HepG2 (cell line): ENCODE data around the gene FAM181A. TPM values are rescaled to one million over a fixed set of nuclear protein-coding genes. Genes with fewer than 3 reads are reported as not detected.

ENCODE experiments used
- ARNTL ChIP-seq: sonication (generic); formaldehyde crosslinking; IDR thresholded peaks from 2 replicates; pipeline ENCODE4 v1.4.0; 2020; ENCODE audit warnings: mild to moderate bottlenecking, missing genetic modification reagents
- CEBPB ChIP-seq: IDR thresholded peaks from 2 replicates; pipeline ENCODE4 v1.6.1; 2011; ENCODE audit warnings: low read depth, low read length, improper control_type of control experiment, borderline replicate concordance
- FOXP1 ChIP-seq, 2 experiments: fragments of 450-650 bp in 1 of 2; IDR thresholded peaks; 2 replicates each; pipeline ENCODE4 v1.6.1; 2017 to 2018; ENCODE audit warnings: antibody characterized with exemption in 1 of 2
- KDM2A ChIP-seq: sonication (generic); formaldehyde crosslinking; IDR thresholded peaks from 2 replicates; pipeline ENCODE4 v1.4.0; 2020; ENCODE audit warnings: low read depth, missing genetic modification reagents, borderline replicate concordance
- LCORL ChIP-seq, 2 experiments: fragments of 450-650 bp in 1 of 2; sonication (generic) in 1 of 2; formaldehyde crosslinking in 1 of 2; IDR thresholded peaks; 2 replicates each; pipeline versions ENCODE4 v1.5.0 to v1.6.1; 2017 to 2020; ENCODE audit warnings: antibody characterized with exemption in 1 of 2, missing genetic modification reagents in 1 of 2
- MTA3 ChIP-seq: sonication (generic); formaldehyde crosslinking; IDR thresholded peaks from 2 replicates; pipeline ENCODE4 v1.4.0; 2020; ENCODE audit warnings: missing genetic modification reagents
- SETDB1 ChIP-seq: sonication (generic); formaldehyde crosslinking; IDR thresholded peaks from 2 replicates; pipeline ENCODE4 v1.5.1; 2020; ENCODE audit warnings: missing genetic modification reagents, mild to moderate bottlenecking, borderline replicate concordance
- ZNF260 ChIP-seq: sonication (generic); formaldehyde crosslinking; IDR thresholded peaks from 2 replicates; pipeline ENCODE4 v1.4.0; 2020; ENCODE audit warnings: missing genetic modification reagents, low read depth, mild to moderate bottlenecking, borderline replicate concordance
- ZNF329 ChIP-seq: sonication (generic); formaldehyde crosslinking; IDR thresholded peaks from 2 replicates; pipeline ENCODE4 v1.9.0; 2021; ENCODE audit warnings: low read depth, mild to moderate bottlenecking, missing genetic modification reagents
- ZNF724P ChIP-seq: sonication (generic); formaldehyde crosslinking; IDR thresholded peaks from 2 replicates; pipeline ENCODE4 v1.8.0; 2022; ENCODE audit warnings: missing genetic modification reagents, borderline replicate concordance
- polyA plus RNA-seq, 8 experiments: library from polyadenylated mRNA; depleted of rRNA in 3 of 8; stranded (reverse) in 7 of 8; unstranded in 1 of 8; fragments of >200 nt; fragmentation: Illumina TruSeq in 4 of 8; extraction: Trizol in 4 of 8; gene quantifications; 2 replicates each; pipeline versions ENCODE4 v1.2.1 to v1.2.3, GENCODE V29; 2011 to 2016; ENCODE audit warnings: low read depth in 4 of 8, missing spikeins in 1 of 8, mixed read lengths in 1 of 8; ENCODE audit not compliant: insufficient read depth in 1 of 8
- total RNA-seq, 5 experiments: library from RNA; depleted of rRNA; stranded (reverse); fragments of >200 nt; fragmentation: Illumina TruSeq; extraction: Trizol; gene quantifications; 2 replicates each; pipeline ENCODE4 v1.2.3, GENCODE V29; 2016; ENCODE audit warnings: low read depth in 1 of 5
- TF ChIP-seq, protein P1 (sequence below): sonication (generic); formaldehyde crosslinking; IDR thresholded peaks from one replicate; pipeline ENCODE4 v1.5.1; 2020; ENCODE audit warnings: mild to moderate bottlenecking, missing genetic modification reagents; ENCODE audit errors: not compliant biosample characterization
- TF ChIP-seq, protein P2 (sequence below): fragments of 450-650 bp; IDR thresholded peaks from 2 replicates; pipeline ENCODE4 v1.6.1; 2017; ENCODE audit warnings: mild to moderate bottlenecking
- TF ChIP-seq, protein P3 (sequence below): IDR thresholded peaks from 2 replicates; pipeline ENCODE4 v1.6.1; 2016; ENCODE audit warnings: low read depth, control low read depth
- TF ChIP-seq, protein P4 (sequence below): IDR thresholded peaks from 2 replicates; pipeline ENCODE4 v1.6.1; 2016

FAM181A gene
- total and polyA plus RNA-seq, 2 of the 13 experiments (the other 11 are each of a cell fraction or from before 2014, with no cell fraction given): 1.1 to 1.5 TPM

DNA sequence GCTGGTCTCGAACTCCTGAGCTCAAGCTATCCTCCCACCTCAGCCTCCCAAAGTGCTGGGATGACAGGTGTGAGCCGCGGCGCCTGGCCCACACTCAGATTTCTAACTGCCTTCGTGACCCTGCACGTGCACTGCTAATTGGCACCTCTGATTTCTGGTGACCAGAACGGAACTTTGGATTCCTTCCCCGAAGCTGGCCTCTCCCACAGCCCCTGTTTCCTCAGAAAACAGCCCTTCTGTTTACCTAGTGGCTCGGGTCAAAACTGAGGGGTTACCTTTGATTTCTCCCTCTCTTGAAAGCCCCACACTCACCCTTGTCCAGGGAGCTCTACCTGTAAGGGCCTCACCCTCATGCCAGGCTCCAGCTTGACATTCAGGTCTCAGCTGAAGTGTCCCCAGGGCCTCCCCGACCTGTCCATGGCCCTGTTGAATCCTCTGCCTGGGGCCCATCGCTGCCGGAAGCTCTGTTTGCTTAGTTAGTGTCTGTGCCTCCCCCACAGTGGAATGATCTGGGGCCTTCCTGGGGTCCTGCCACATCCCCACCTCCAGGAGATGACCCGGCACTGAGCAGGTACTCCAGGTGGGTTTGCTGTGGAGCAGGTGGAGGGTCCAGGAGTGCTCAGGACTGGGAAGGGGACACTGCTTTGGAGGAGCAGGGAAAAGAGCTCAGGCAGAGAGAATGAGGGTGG lies 24.4 kb upstream of the FAM181A start (continued):
- TF ChIP-seq, protein P1, sequence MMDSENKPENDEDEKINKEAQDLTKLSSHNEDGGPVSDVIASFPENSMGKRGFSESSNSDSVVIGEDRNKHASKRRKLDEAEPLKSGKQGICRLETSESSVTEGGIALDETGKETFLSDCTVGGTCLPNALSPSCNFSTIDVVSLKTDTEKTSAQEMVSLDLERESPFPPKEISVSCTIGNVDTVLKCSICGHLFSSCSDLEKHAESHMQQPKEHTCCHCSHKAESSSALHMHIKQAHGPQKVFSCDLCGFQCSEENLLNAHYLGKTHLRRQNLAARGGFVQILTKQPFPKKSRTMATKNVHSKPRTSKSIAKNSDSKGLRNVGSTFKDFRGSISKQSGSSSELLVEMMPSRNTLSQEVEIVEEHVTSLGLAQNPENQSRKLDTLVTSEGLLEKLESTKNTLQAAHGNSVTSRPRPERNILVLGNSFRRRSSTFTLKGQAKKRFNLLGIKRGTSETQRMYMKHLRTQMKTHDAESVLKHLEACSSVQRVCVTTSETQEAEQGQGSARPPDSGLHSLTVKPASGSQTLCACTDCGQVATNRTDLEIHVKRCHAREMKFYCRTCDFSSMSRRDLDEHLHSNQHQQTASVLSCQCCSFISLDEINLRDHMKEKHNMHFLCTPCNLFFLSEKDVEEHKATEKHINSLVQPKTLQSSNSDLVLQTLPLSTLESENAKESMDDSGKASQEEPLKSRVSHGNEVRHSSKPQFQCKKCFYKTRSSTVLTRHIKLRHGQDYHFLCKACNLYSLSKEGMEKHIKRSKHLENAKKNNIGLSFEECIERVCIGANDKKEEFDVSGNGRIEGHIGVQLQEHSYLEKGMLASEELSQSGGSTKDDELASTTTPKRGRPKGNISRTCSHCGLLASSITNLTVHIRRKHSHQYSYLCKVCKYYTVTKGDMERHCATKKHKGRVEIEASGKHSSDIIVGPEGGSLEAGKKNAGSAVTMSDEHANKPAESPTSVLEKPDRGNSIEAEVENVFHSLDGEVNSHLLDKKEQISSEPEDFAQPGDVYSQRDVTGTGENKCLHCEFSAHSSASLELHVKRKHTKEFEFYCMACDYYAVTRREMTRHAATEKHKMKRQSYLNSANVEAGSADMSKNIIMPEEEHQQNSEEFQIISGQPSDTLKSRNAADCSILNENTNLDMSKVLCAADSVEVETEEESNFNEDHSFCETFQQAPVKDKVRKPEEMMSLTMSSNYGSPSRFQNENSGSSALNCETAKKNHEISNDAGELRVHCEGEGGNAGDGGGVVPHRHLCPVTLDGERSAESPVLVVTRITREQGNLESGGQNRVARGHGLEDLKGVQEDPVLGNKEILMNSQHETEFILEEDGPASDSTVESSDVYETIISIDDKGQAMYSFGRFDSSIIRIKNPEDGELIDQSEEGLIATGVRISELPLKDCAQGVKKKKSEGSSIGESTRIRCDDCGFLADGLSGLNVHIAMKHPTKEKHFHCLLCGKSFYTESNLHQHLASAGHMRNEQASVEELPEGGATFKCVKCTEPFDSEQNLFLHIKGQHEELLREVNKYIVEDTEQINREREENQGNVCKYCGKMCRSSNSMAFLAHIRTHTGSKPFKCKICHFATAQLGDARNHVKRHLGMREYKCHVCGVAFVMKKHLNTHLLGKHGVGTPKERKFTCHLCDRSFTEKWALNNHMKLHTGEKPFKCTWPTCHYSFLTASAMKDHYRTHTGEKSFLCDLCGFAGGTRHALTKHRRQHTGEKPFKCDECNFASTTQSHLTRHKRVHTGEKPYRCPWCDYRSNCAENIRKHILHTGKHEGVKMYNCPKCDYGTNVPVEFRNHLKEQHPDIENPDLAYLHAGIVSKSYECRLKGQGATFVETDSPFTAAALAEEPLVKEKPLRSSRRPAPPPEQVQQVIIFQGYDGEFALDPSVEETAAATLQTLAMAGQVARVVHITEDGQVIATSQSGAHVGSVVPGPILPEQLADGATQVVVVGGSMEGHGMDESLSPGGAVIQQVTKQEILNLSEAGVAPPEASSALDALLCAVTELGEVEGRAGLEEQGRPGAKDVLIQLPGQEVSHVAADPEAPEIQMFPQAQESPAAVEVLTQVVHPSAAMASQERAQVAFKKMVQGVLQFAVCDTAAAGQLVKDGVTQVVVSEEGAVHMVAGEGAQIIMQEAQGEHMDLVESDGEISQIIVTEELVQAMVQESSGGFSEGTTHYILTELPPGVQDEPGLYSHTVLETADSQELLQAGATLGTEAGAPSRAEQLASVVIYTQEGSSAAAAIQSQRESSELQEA: no peak
- TF ChIP-seq MTA3 (CRISPR knock-in tag): no peak
- TF ChIP-seq ZNF724P (CRISPR knock-in tag): peak; percentile 47; the same call in 1 of the 2 replicates
- TF ChIP-seq, protein P2, sequence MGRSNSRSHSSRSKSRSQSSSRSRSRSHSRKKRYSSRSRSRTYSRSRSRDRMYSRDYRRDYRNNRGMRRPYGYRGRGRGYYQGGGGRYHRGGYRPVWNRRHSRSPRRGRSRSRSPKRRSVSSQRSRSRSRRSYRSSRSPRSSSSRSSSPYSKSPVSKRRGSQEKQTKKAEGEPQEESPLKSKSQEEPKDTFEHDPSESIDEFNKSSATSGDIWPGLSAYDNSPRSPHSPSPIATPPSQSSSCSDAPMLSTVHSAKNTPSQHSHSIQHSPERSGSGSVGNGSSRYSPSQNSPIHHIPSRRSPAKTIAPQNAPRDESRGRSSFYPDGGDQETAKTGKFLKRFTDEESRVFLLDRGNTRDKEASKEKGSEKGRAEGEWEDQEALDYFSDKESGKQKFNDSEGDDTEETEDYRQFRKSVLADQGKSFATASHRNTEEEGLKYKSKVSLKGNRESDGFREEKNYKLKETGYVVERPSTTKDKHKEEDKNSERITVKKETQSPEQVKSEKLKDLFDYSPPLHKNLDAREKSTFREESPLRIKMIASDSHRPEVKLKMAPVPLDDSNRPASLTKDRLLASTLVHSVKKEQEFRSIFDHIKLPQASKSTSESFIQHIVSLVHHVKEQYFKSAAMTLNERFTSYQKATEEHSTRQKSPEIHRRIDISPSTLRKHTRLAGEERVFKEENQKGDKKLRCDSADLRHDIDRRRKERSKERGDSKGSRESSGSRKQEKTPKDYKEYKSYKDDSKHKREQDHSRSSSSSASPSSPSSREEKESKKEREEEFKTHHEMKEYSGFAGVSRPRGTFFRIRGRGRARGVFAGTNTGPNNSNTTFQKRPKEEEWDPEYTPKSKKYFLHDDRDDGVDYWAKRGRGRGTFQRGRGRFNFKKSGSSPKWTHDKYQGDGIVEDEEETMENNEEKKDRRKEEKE: no peak
- TF ChIP-seq ZNF329 (CRISPR knock-in tag): no peak
- TF ChIP-seq, protein P3, sequence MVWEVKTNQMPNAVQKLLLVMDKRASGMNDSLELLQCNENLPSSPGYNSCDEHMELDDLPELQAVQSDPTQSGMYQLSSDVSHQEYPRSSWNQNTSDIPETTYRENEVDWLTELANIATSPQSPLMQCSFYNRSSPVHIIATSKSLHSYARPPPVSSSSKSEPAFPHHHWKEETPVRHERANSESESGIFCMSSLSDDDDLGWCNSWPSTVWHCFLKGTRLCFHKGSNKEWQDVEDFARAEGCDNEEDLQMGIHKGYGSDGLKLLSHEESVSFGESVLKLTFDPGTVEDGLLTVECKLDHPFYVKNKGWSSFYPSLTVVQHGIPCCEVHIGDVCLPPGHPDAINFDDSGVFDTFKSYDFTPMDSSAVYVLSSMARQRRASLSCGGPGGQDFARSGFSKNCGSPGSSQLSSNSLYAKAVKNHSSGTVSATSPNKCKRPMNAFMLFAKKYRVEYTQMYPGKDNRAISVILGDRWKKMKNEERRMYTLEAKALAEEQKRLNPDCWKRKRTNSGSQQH (CRISPR knock-in tag): no peak
- TF ChIP-seq, protein P4, sequence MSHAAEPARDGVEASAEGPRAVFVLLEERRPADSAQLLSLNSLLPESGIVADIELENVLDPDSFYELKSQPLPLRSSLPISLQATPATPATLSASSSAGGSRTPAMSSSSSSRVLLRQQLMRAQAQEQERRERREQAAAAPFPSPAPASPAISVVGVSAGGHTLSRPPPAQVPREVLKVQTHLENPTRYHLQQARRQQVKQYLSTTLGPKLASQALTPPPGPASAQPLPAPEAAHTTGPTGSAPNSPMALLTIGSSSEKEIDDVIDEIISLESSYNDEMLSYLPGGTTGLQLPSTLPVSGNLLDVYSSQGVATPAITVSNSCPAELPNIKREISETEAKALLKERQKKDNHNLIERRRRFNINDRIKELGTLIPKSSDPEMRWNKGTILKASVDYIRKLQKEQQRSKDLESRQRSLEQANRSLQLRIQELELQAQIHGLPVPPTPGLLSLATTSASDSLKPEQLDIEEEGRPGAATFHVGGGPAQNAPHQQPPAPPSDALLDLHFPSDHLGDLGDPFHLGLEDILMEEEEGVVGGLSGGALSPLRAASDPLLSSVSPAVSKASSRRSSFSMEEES: no peak; the same call in 1 of the 2 replicates
- TF ChIP-seq LCORL (IDR thresholded peaks at IDR 0.05): no peak
- TF ChIP-seq LCORL (CRISPR knock-in tag; IDR thresholded peaks at IDR 0.05): peak; percentile 75; the same call in 1 of the 2 replicates
- TF ChIP-seq CEBPB: no peak
- TF ChIP-seq SETDB1 (CRISPR knock-in tag): no peak
- TF ChIP-seq ZNF260 (CRISPR knock-in tag): no peak
- no peak for TF ChIP-seq FOXP1 (IDR thresholded peaks at IDR 0.05)
- TF ChIP-seq FOXP1 (CRISPR knock-in tag; IDR thresholded peaks at IDR 0.05): peak; percentile 57; the same call in 1 of the 2 replicates
- TF ChIP-seq KDM2A (CRISPR knock-in tag): peak; percentile 57; the same call in 1 of the 2 replicates
- TF ChIP-seq ARNTL (CRISPR knock-in tag): peak; percentile 78
